ENCODE results near the gene GRP.

- TF ChIP-seq CTCF (IDR thresholded peaks at IDR 0.05; ENCODE audit: insufficient read depth, low read depth, low read length): no peak
- no peak for TF ChIP-seq EZH2 (IDR thresholded peaks at IDR 0.05; ENCODE audit: insufficient read depth, low read length)
Observed at GRCh38 chr18:59279722-59280121, 59.8 kb downstream of the GRP start.

All from astrocyte (in vitro differentiated cells and primary cell).